Stomach (tissue), 9 donors: ENCODE data around the gene LILRB3. TPM values are rescaled to one million over a fixed set of nuclear protein-coding genes. Genes with fewer than 3 reads are reported as not detected.

Source experiments
- DNase-seq, 2 donors: peaks; one replicate each; pipeline versions ENCODE4 v3.0.0 to v3.0.0-alpha.2; 2013 to 2019
- H3K27ac ChIP-seq, 5 donors: fragments of 200-600 bp in 4 of 5; sonication (generic) in 4 of 5; one replicate each; pipeline ENCODE4 v1.5.1; 2013 to 2019; ENCODE audit warnings: mild to moderate bottlenecking in 1 of 5, moderate library complexity in 1 of 5
- H3K27me3 ChIP-seq, 3 donors: fragments of 200-600 bp; sonication (generic); one replicate each; pipeline ENCODE4 v1.5.1; 2017 to 2019; ENCODE audit warnings: mixed run types in 1 of 3
- H3K36me3 ChIP-seq, 4 donors: fragments of 200-600 bp; sonication (generic); 1 replicate in 3 of 4; 2 replicates in 1 of 4; pipeline ENCODE4 v1.5.1; 2016 to 2019
- H3K4me1 ChIP-seq, 4 donors: fragments of 200-600 bp; sonication (generic); one replicate each; pipeline ENCODE4 v1.5.1; 2016 to 2019
- H3K4me3 ChIP-seq, 4 donors: fragments of 200-600 bp; sonication (generic) in 3 of 4; one replicate each; pipeline ENCODE4 v1.5.1; 2016 to 2019; ENCODE audit warnings: mild to moderate bottlenecking in 1 of 4
- H3K9me3 ChIP-seq, 4 donors: fragments of 200-600 bp; sonication (generic); one replicate each; pipeline ENCODE4 v1.5.1; 2016 to 2019
- EP300 ChIP-seq: sonication (generic); formaldehyde crosslinking; IDR thresholded peaks from one replicate; pipeline ENCODE4 v1.6.1; 2017; ENCODE audit warnings: antibody characterized with exemption
- POLR2A ChIP-seq, 4 donors: fragments of 450-650 bp; IDR thresholded peaks; one replicate each; pipeline ENCODE4 v1.6.1; 2016; ENCODE audit warnings: antibody characterized with exemption in 4 of 4, control low read depth in 2 of 4, mild to moderate bottlenecking in 1 of 4, moderate library complexity in 1 of 4
- POLR2AphosphoS5 ChIP-seq, 3 donors: sonication (generic); formaldehyde crosslinking; IDR thresholded peaks; one replicate each; pipeline ENCODE4 v1.6.1; 2016; ENCODE audit warnings: antibody characterized with exemption in 3 of 3
- WGBS, 5 donors: extraction: QIAGEN DNeasy Blood & Tissue Kit in 3 of 5; methylation state at CpG; one replicate each; pipeline versions ENCODE4 v1.1.5 to v1.1.7; 2013 to 2018; 5-methylcytosine and 5-hydroxymethylcytosine counted together
- intact Hi-C: fragments of 100-400 bp; cut with DNase I; formaldehyde crosslinking; loops from one replicate; pipeline ENCODE4 v1.15.1; 2023; ENCODE audit warnings: low total_unique reads
- polyA plus RNA-seq, 3 donors: library from polyadenylated mRNA; stranded (reverse); fragments of 200-250 nt; gene quantifications; one replicate each; pipeline ENCODE4 v1.2.3, GENCODE V29; 2013
- total RNA-seq, 5 donors: library from RNA; depleted of rRNA; stranded (reverse); fragments of >200 nt; gene quantifications; one replicate each; pipeline versions ENCODE4 v1.1.0 to v1.2.3, GENCODE V29; 2014 to 2016
- TF ChIP-seq, protein P1 (sequence below), 7 experiments: fragments of 450-650 bp in 4 of 7; fragments of 200-600 bp in 3 of 7; sonication (generic) in 3 of 7; IDR thresholded peaks; one replicate each; pipeline ENCODE4 v1.5.1; 2016 to 2019; ENCODE audit warnings: antibody characterized with exemption in 7 of 7, control low read depth in 2 of 7, mild to moderate bottlenecking in 1 of 7
- donor health status: healthy with polysubstance abuse.
- donor health status: Bipolar disorder and iron deficiency.
- donor health status: healthy.

Gene LILRB3
- total and polyA plus RNA-seq, 8 donors, result 0.89 to 74.7 (median 2.5) TPM; not detected in 1

DNA sequence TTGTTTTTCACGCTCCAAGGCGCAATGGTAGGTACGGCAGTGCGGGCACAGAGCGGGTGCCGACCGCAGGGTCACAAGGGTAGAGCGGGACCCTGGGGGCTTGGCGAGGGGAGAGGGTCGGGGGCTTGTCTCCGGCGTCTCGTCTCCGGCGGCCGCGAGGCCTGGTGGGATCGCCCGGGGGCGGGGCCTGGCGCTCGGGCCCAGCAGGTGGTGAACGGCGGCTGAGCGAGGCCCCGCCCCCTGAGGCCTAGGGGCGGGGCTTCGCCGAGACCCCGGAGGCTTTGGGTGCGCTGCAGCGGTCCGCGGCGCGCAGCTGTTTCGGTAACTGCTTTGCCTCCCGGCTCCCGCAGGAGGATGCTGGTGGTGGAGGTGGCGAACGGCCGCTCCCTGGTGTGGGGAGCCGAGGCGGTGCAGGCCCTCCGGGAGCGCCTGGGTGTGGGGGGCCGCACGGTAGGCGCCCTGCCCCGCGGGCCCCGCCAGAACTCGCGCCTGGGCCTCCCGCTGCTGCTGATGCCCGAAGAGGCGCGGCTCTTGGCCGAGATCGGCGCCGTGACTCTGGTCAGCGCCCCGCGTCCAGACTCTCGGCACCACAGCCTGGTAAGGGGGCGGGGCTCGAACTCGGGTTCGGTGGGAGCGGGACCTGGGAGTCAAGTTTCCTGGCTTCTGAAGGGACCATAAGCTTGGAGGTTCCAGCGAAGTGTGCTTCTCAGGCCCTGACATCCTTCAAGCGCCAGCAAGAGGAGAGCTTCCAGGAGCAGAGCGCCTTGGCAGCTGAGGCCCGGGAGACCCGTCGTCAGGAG lies 31.6 kb downstream of the LILRB3 start, which contains the start of gene TSEN34:
Gene TSEN34 (plus strand): TSS at position 298 of the 800 bp plus-strand sequence. CDS start 57 bp downstream, at position 355.
- peaks cover 15 to 44% (median 36%) of the 10 kb centered on the region in 4 donors for H3K36me3 ChIP-seq
- intact Hi-C loops, result no loop called here
- H3K27ac ChIP-seq, result peak within 1 kb of the TSS; percentile 97 to 99 (median 99)
- TF ChIP-seq POLR2AphosphoS5 (IDR thresholded peaks at IDR 0.05) (peak in 1 of 3 donors; percentile 68), POLR2A (IDR thresholded peaks at IDR 0.05) (no peak), EP300 (no peak)
- TF ChIP-seq, protein P1, sequence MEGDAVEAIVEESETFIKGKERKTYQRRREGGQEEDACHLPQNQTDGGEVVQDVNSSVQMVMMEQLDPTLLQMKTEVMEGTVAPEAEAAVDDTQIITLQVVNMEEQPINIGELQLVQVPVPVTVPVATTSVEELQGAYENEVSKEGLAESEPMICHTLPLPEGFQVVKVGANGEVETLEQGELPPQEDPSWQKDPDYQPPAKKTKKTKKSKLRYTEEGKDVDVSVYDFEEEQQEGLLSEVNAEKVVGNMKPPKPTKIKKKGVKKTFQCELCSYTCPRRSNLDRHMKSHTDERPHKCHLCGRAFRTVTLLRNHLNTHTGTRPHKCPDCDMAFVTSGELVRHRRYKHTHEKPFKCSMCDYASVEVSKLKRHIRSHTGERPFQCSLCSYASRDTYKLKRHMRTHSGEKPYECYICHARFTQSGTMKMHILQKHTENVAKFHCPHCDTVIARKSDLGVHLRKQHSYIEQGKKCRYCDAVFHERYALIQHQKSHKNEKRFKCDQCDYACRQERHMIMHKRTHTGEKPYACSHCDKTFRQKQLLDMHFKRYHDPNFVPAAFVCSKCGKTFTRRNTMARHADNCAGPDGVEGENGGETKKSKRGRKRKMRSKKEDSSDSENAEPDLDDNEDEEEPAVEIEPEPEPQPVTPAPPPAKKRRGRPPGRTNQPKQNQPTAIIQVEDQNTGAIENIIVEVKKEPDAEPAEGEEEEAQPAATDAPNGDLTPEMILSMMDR (IDR thresholded peaks at IDR 0.05), result no peak
- peak within 1 kb of the TSS; percentile 75 to 93 (median 84) for H3K4me3 ChIP-seq
- no peaks in the 10 kb centered on the region for H3K27me3 ChIP-seq
- peak; percentile 91 to 97 for DNase-seq
- H3K4me1 ChIP-seq, result peaks cover 28 to 45% (median 40%) of the 10 kb centered on the region in 4 donors
- WGBS, 5 donors, result 0 to 4% (median 1%) methylated on average over 23 to 77 of the region's 77 CpGs
- H3K9me3 ChIP-seq, result no peaks in the 10 kb centered on the region

DNA sequence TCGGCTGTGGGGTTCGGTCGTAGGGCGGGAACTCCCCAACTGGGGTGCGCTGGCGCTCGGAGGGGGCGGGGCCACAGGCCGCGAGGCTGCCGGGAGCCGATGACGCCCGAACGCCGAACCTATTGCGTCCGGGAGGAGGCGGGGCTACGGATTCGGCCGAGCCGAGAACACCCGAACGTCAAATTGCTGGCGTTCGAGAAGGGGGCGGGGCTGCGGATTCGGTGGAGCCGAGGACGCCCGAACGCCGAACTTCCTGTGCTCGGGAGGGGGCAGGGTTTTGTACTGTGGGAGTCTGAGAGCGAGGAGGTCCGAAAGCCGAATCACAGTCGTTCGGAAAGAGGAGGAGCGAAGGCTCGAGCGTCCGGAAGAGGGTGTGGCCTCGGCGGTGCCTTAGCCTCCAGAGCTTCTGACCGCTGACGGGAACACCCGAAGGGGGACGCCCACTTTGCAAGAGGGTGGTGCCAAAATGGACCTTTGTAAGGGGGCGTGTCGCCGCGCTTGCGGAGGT lies 32.2 kb downstream of the LILRB3 start:
- peak in 1 of 3 donors; percentile 53 for TF ChIP-seq POLR2AphosphoS5 (IDR thresholded peaks at IDR 0.05)
- no peak for TF ChIP-seq POLR2A (IDR thresholded peaks at IDR 0.05)
- intact Hi-C loops, result no loop called here

DNA sequence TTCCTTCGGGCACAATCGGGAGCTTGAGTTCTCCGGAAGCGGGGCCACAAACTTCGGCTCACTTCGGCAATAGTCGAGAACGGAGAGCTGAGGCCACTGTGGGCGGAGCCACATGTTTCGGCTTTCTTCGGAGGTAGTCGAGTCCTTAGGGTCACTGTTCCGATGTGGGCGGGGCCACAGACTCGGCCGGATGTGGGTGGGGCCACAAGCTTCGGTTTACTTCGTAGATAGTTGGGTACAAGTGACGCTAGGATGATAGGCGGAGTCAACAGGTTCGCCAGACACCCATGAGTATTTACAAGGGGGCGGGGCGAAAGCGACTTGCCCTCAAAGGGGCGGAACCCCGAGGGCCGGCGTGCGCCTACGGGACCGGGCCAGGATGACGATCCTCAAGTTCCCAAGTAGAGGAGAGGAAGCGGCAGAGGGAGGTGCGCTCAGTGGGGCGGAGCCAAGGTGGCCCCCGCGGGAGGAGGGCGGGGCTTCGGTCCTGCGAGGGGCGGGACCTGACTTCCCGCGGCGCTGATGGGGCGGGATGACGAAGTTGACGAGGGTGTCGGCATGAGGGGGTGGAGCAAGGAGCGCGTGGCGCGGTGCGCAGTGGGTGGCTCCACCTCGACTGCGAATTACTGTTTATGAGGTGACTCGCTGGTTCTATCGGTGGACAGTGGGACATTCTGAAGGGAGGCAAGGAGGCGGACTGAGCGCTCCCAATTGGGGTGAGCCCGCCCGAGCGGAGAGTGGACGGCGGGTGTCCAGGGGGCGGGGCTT lies 32.9 kb downstream of the LILRB3 start:
- peak in 2 of 3 donors; percentile 78 to 82 for TF ChIP-seq POLR2AphosphoS5 (IDR thresholded peaks at IDR 0.05)
- TF ChIP-seq POLR2A (IDR thresholded peaks at IDR 0.05), result peak in 1 of 4 donors; percentile 23
- TF ChIP-seq EP300, result no peak
- TF ChIP-seq, protein P1 (IDR thresholded peaks at IDR 0.05), result no peak
- no peaks in the 10 kb centered on the region for H3K27me3 ChIP-seq
- peak overlapping the region; percentile 97 to 99 (median 99) for H3K27ac ChIP-seq
- WGBS, 5 donors, result 0 to 1% (median 0%) methylated on average over 45 to 65 of the region's 65 CpGs
- intact Hi-C loops, result no loop called here
- H3K4me3 ChIP-seq, result peak overlapping the region; percentile 75 to 93 (median 84)
- peak; percentile 100 for DNase-seq
- H3K9me3 ChIP-seq, result no peaks in the 10 kb centered on the region
- peaks cover 16 to 40% (median 33%) of the 10 kb centered on the region in 4 donors for H3K36me3 ChIP-seq
- H3K4me1 ChIP-seq, result peaks cover 28 to 45% (median 40%) of the 10 kb centered on the region in 4 donors

More for the DNA sequence above, 32.2 kb downstream of the LILRB3 start:
- Histone ChIP-seq H3K27ac (peak overlapping the region; percentile 97 to 99 (median 99)), H3K27me3 (no peaks in the 10 kb centered on the region), H3K4me3 (peak overlapping the region; percentile 75 to 93 (median 84)), H3K36me3 (peaks cover 16 to 46% (median 38%) of the 10 kb centered on the region in 4 donors), H3K4me1 (peaks cover 28 to 45% (median 40%) of the 10 kb centered on the region in 4 donors), H3K9me3 (no peaks in the 10 kb centered on the region)
- 0 to 1% (median 0%) methylated on average over 18 to 56 of the region's 56 CpGs for WGBS, 5 donors
- peak; percentile 100 for DNase-seq

DNA sequence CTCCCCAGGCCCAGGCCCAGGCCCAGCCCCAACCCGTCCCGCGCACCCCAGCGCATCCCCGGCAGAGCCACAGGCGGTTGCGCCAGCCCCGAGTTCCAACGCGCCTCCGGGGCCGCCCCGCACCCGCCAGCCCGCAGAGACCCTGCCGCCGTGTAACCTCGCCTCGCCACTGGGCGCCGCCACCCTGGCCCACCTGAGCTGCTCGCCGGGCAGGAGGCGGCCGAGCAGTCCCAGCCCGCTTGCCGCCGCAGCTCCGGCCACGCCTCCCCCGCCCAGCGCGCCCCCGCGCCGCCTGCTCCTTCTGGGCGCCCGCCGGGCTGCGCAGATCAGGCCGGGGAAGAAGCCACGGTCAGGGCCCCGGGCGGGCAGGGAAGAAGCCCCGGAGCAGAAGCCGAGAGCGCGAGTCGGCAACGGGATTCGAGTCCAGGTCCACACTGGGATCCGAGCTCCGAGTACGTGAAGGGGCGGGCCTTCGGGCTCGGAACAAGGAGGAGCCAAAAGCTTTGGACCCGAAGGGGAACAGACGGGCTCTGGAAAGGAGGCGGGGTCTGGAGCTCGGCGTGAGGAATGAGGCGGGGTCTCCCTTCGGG lies 33.6 kb downstream of the LILRB3 start, which contains the start of gene MBOAT7:
Gene MBOAT7 (minus strand): TSS at position 436 of the 590 bp plus-strand sequence. CDS start 1,072 bp downstream, outside the sequence.
- peak within 1 kb of the TSS; percentile 97 to 99 (median 99) for H3K27ac ChIP-seq
- peaks cover 28 to 45% (median 40%) of the 10 kb centered on the region in 4 donors for H3K4me1 ChIP-seq
- intact Hi-C loops, result no loop called here
- 0 to 1% (median 1%) methylated on average over 22 to 64 of the region's 64 CpGs for WGBS, 5 donors
- no peaks in the 10 kb centered on the region for H3K9me3 ChIP-seq
- TF ChIP-seq, protein P1 (IDR thresholded peaks at IDR 0.05), result peak in 1 of 7 experiments; percentile 49
- TF ChIP-seq POLR2A (IDR thresholded peaks at IDR 0.05) (no peak), POLR2AphosphoS5 (IDR thresholded peaks at IDR 0.05) (peak; percentile 4 to 70 (median 44))
- H3K27me3 ChIP-seq, result no peaks in the 10 kb centered on the region
- peak within 1 kb of the TSS; percentile 75 to 93 (median 84) for H3K4me3 ChIP-seq
- DNase-seq, result no peak
- peaks cover 16 to 33% (median 26%) of the 10 kb centered on the region in 4 donors for H3K36me3 ChIP-seq
